ENCODE measurements around the gene SV2B.
"Not testable (repeated sequence)": the region's sequence is repeated elsewhere in the genome, so short reads cannot be mapped to it uniquely, and the experiment has no call there.

The SV2B gene

GRCh38 chr15:91073768-91074167 lies 26.3 kb upstream of the SV2B start:
- no peaks in the 10 kb centered on the region for H3K36me3 Mint-ChIP-seq (ENCODE audit: insufficient read depth)
- H3K9me3 Mint-ChIP-seq: no peaks in the 10 kb centered on the region
- H3K4me1 Mint-ChIP-seq (ENCODE audit: low read depth in 2 of 2): no peaks in the 10 kb centered on the region
- no peak overlapping the region for H3K4me3 Mint-ChIP-seq
- peaks cover 39 to 71% of the 10 kb centered on the region in 2 donors for H3K27me3 Mint-ChIP-seq
- no peak for DNase-seq
- H3K27ac Mint-ChIP-seq: no peak overlapping the region
- ATAC-seq (replicated peaks): no peak

- Mint-ChIP-seq H3K9me3 (peaks cover 0 to 10% of the 10 kb centered on the region in 2 donors), H3K27ac (no peak overlapping the region), H3K36me3 (ENCODE audit: insufficient read depth) (no peaks in the 10 kb centered on the region), H3K4me3 (no peak overlapping the region), H3K4me1 (ENCODE audit: low read depth in 2 of 2) (no peaks in the 10 kb centered on the region), H3K27me3 (peaks cover 33 to 63% of the 10 kb centered on the region in 2 donors)
- ATAC-seq (replicated peaks) (no peak), DNase-seq (no peak)
Observed at GRCh38 chr15:91075739-91076138, 24.3 kb upstream of the SV2B start.

GRCh38 chr15:91077029-91077428 lies 23.0 kb upstream of the SV2B start:
- Mint-ChIP-seq H3K27me3 (peaks cover 27 to 54% of the 10 kb centered on the region in 2 donors), H3K27ac (no peak overlapping the region), H3K36me3 (ENCODE audit: insufficient read depth) (peaks cover 3% of the 10 kb centered on the region), H3K4me3 (no peak overlapping the region), H3K9me3 (peaks cover 0 to 10% of the 10 kb centered on the region in 2 donors), H3K4me1 (ENCODE audit: low read depth in 2 of 2) (no peaks in the 10 kb centered on the region)
- ATAC-seq (replicated peaks) (no peak), DNase-seq (no peak)

GRCh38 chr15:91093866-91094265 lies 6.2 kb upstream of the SV2B start:
- H3K36me3 Mint-ChIP-seq (ENCODE audit: insufficient read depth); ATAC-seq (replicated peaks); H3K27ac Mint-ChIP-seq; H3K4me1 Mint-ChIP-seq (ENCODE audit: low read depth in 2 of 2); DNase-seq; H3K9me3 Mint-ChIP-seq; H3K4me3 Mint-ChIP-seq: not testable (repeated sequence)
- H3K27me3 Mint-ChIP-seq: peaks cover 61 to 65% of the 10 kb centered on the region in 2 donors

GRCh38 chr15:91098451-91098850 lies 1.6 kb upstream of the SV2B start:
- H3K36me3 Mint-ChIP-seq (ENCODE audit: insufficient read depth): no peaks in the 10 kb centered on the region
- DNase-seq (no peak), ATAC-seq (replicated peaks) (no peak)
- H3K27ac Mint-ChIP-seq: no peak overlapping the region
- H3K4me3 Mint-ChIP-seq: peak overlapping the region; percentile 78
- H3K9me3 Mint-ChIP-seq: no peaks in the 10 kb centered on the region
- peaks cover 18 to 22% of the 10 kb centered on the region in 2 donors for H3K4me1 Mint-ChIP-seq (ENCODE audit: low read depth in 2 of 2)
- peaks cover 77 to 83% of the 10 kb centered on the region in 2 donors for H3K27me3 Mint-ChIP-seq

- peak; percentile 15 for ATAC-seq (replicated peaks)
- Mint-ChIP-seq H3K27me3 (peaks cover 85 to 89% of the 10 kb centered on the region in 2 donors), H3K36me3 (ENCODE audit: insufficient read depth) (peaks cover 4% of the 10 kb centered on the region), H3K4me3 (peak overlapping the region; percentile 78), H3K4me1 (ENCODE audit: low read depth in 2 of 2) (peaks cover 18 to 22% of the 10 kb centered on the region in 2 donors), H3K9me3 (no peaks in the 10 kb centered on the region), H3K27ac (no peak overlapping the region)
- peak in 1 of 3 experiments; percentile 5 for DNase-seq
Observed at GRCh38 chr15:91099616-91099994, 452 bp upstream of the SV2B start.

- DNase-seq: no peak
- peaks cover 4% of the 10 kb centered on the region for H3K36me3 Mint-ChIP-seq (ENCODE audit: insufficient read depth)
- peak overlapping the region in 1 of 2 donors; percentile 11 for H3K27ac Mint-ChIP-seq
Observed at GRCh38 chr15:91100814-91101607, 954 bp downstream of the SV2B start.

GRCh38 chr15:91101608-91101920 lies 1.5 kb downstream of the SV2B start:
- H3K27ac Mint-ChIP-seq: no peak overlapping the region
- ATAC-seq (replicated peaks) (no peak), DNase-seq (no peak)
- H3K4me1 Mint-ChIP-seq (ENCODE audit: low read depth in 2 of 2): peaks cover 18 to 22% of the 10 kb centered on the region in 2 donors
- H3K36me3 Mint-ChIP-seq (ENCODE audit: insufficient read depth): peaks cover 4% of the 10 kb centered on the region
- no peaks in the 10 kb centered on the region for H3K9me3 Mint-ChIP-seq
- H3K4me3 Mint-ChIP-seq: no peak overlapping the region
- peaks cover 90 to 94% of the 10 kb centered on the region in 2 donors for H3K27me3 Mint-ChIP-seq

More at GRCh38 chr15:91100814-91101607, 954 bp downstream of the SV2B start:
- Mint-ChIP-seq H3K27me3 (peaks cover 90 to 93% of the 10 kb centered on the region in 2 donors), H3K4me3 (peak overlapping the region; percentile 78 to 81), H3K4me1 (ENCODE audit: low read depth in 2 of 2) (peaks cover 18 to 22% of the 10 kb centered on the region in 2 donors), H3K9me3 (no peaks in the 10 kb centered on the region)
- no peak for ATAC-seq (replicated peaks)

GRCh38 chr15:91102546-91103330 lies 2.7 kb downstream of the SV2B start:
- DNase-seq (no peak), ATAC-seq (replicated peaks) (no peak)
- Mint-ChIP-seq H3K9me3 (no peaks in the 10 kb centered on the region), H3K4me1 (ENCODE audit: low read depth in 2 of 2) (peaks cover 18 to 22% of the 10 kb centered on the region in 2 donors), H3K27ac (no peak overlapping the region), H3K36me3 (ENCODE audit: insufficient read depth) (peaks cover 4% of the 10 kb centered on the region), H3K27me3 (peaks cover 86 to 90% of the 10 kb centered on the region in 2 donors), H3K4me3 (no peak overlapping the region)

GRCh38 chr15:91104111-91104510 lies 4.1 kb downstream of the SV2B start:
- H3K36me3 Mint-ChIP-seq (ENCODE audit: insufficient read depth): peaks cover 4% of the 10 kb centered on the region

GRCh38 chr15:91108421-91108820 lies 8.4 kb downstream of the SV2B start:
- Mint-ChIP-seq H3K27me3 (peaks cover 79 to 83% of the 10 kb centered on the region in 2 donors), H3K4me1 (ENCODE audit: low read depth in 2 of 2) (no peaks in the 10 kb centered on the region)

More at GRCh38 chr15:91104111-91104510, 4.1 kb downstream of the SV2B start:
- no peak overlapping the region for H3K4me3 Mint-ChIP-seq
- peaks cover 16 to 18% of the 10 kb centered on the region in 2 donors for H3K4me1 Mint-ChIP-seq (ENCODE audit: low read depth in 2 of 2)
- no peaks in the 10 kb centered on the region for H3K9me3 Mint-ChIP-seq
- no peak for ATAC-seq (replicated peaks)
- H3K27me3 Mint-ChIP-seq: peaks cover 85 to 90% of the 10 kb centered on the region in 2 donors
- H3K27ac Mint-ChIP-seq: no peak overlapping the region
- no peak for DNase-seq

GRCh38 chr15:91109885-91110284 lies 9.8 kb downstream of the SV2B start:
- DNase-seq (no peak), ATAC-seq (replicated peaks) (no peak)
- H3K9me3 Mint-ChIP-seq: no peaks in the 10 kb centered on the region
- H3K4me3 Mint-ChIP-seq: no peak overlapping the region
- H3K27me3 Mint-ChIP-seq: peaks cover 79 to 83% of the 10 kb centered on the region in 2 donors
- no peak overlapping the region for H3K27ac Mint-ChIP-seq
- no peaks in the 10 kb centered on the region for H3K4me1 Mint-ChIP-seq (ENCODE audit: low read depth in 2 of 2)
- H3K36me3 Mint-ChIP-seq (ENCODE audit: insufficient read depth): no peaks in the 10 kb centered on the region

More at GRCh38 chr15:91108421-91108820, 8.4 kb downstream of the SV2B start:
- Mint-ChIP-seq H3K9me3 (no peaks in the 10 kb centered on the region), H3K4me3 (no peak overlapping the region), H3K27ac (no peak overlapping the region), H3K36me3 (ENCODE audit: insufficient read depth) (peaks cover 4% of the 10 kb centered on the region)
- DNase-seq: no peak
- ATAC-seq (replicated peaks): no peak

- no peak overlapping the region for H3K27ac Mint-ChIP-seq
- H3K4me1 Mint-ChIP-seq (ENCODE audit: low read depth in 2 of 2): no peaks in the 10 kb centered on the region
- H3K27me3 Mint-ChIP-seq: peaks cover 78 to 82% of the 10 kb centered on the region in 2 donors
- no peaks in the 10 kb centered on the region for H3K9me3 Mint-ChIP-seq
- DNase-seq (no peak), ATAC-seq (replicated peaks) (no peak)
- no peaks in the 10 kb centered on the region for H3K36me3 Mint-ChIP-seq (ENCODE audit: insufficient read depth)
- H3K4me3 Mint-ChIP-seq: no peak overlapping the region
Observed at GRCh38 chr15:91110407-91110806, 10.3 kb downstream of the SV2B start.

Data from effector memory CD8-positive, alpha-beta T cell (primary cell).